Measurements from ENCODE around the gene C10orf95.

DNA sequence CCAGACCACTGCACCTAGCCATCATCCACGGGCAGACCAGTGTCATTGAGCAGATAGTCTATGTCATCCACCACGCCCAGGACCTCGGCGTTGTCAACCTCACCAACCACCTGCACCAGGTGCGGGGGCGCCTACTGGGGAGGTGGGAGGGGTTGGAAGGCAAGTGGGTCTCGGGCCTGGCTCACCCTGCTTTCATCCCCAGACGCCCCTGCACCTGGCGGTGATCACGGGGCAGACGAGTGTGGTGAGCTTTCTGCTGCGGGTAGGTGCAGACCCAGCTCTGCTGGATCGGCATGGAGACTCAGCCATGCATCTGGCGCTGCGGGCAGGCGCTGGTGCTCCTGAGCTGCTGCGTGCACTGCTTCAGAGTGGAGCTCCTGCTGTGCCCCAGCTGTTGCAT is 51.3 kb downstream of the C10orf95 start:
- TF ChIP-seq EZH2phosphoT487 (IDR thresholded peaks at IDR 0.05; ENCODE audit: borderline replicate concordance) (no peak), CTCF (conservative IDR thresholded peaks at IDR 0.05; ENCODE audit: low read length) (no peak)
